GM19324 (cell line): ENCODE measurements around the gene PANX1.
"Not testable (repeated sequence)": the region's sequence is repeated elsewhere in the genome, so short reads cannot be mapped to it uniquely, and the experiment has no call there.

Experiments used
- ATAC-seq: cut with Tn5 transposase; IDR thresholded peaks from one replicate; pipeline ENCODE4 v1.9.1; 2021; ENCODE audit warnings: mild to moderate bottlenecking, moderate library complexity; ENCODE audit not compliant: unreplicated experiment, low FRiP score

PANX1 gene

DNA sequence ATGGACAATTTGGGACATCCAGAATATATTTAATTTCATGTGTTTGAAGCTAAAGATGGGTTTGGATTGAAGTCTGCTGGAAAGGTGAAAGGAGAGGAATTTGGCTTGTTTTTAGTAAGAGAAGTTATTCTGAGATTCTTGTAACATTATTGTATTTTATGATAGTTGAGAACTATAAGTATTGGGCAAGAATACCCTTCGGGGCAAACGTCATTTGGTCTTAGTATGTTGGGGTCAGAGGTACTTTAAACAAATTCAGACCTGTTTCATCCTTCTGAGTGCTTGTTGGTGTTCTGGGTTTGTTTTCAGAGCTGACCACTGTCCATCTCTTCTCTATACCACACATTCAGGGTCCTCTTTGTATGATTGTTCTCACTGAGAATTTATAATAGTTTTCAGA, 19.5 kb downstream of the PANX1 start:
- no peak for ATAC-seq

DNA sequence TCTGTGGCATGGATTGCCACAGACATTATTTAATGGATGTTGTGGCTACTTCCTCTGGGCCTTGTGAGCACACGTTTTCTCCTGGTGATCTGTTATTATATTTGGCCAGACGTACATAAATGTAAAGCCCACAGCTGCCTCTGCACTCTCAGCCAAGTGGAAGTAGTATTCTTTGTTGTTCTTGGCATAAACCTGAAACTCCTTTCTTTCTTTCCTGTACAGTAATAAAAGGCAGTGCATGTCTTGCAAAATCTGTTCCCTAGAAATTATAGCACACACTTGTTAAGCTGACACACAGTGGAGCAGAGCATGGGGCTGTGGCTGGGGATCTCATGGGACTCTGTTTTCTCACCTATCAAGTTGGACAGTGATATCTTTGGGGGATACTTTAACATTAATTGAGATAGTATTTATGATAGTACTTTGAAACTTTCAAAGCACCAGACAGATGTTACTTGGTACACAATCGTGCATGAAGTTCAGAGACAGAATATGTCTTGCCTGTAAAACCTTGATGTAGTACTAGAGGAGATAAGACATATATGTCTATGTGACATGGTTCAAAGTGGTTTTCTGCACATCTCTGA, 20.9 kb downstream of the PANX1 start:
- ATAC-seq: no peak

DNA sequence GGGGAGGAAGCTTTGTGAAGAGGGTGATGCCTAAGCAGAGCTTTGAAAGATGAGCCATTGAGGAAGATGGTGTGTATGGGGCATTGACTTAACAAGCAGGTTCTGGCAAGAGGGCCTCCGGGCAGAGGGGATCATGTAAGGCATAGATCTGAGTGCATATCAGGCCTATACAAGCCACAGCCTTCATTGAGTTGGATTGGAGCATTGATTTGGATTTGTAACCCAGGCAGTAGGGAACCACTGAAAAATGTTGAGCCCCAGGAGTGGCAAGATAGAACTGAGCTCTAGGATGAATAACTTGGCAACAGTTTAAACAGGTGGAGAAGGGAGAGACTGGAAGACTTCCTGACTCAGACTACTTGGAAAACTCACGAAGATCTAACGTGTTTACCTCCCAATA, 21.4 kb downstream of the PANX1 start:
- no peak for ATAC-seq

DNA sequence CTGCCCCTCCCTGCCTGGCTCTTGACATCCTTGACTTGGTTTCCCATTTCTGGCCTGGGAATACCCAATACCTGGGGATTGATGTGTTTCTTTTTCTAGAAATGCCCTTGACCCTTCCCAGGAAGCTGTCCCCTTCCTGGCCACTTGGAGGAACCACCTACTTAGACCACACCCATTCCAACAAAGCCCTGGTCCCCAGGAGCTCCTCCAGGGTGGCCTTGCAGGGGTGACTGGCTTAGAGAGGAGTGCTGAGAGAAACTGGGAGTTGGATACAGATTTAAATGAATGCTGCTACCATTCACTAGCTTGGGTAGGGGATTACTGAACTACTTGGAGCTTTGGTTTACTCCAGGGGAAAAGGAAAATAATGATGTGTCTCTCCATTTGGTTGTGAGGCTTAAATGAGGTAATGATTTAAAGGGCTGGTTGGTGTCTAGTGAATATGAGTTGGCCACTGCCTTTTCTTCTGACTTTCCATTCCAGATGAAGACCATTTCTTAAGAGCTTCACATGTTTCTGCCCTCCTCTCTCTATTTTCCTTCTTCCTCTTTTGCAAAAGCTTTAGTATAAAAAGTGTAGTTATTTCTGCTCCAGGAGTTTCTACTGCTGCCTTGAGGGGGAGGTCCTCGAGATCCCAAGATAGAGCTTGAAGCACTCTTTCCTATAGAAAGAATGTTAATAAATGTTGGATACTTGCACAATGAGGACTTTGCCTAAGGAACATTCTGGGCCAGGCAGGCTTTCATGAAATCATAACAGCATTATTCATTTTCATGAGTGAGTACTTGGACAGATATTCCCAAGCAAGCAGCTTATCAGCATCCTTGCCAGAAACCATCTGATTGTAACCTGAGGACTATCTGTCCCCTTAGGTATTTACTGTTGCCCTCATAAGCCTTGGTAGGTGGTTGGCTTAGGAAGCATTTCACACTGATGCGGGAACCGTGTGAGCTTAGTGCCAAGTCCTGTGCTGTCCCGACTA, 22.4 kb downstream of the PANX1 start:
- no peak for ATAC-seq

DNA sequence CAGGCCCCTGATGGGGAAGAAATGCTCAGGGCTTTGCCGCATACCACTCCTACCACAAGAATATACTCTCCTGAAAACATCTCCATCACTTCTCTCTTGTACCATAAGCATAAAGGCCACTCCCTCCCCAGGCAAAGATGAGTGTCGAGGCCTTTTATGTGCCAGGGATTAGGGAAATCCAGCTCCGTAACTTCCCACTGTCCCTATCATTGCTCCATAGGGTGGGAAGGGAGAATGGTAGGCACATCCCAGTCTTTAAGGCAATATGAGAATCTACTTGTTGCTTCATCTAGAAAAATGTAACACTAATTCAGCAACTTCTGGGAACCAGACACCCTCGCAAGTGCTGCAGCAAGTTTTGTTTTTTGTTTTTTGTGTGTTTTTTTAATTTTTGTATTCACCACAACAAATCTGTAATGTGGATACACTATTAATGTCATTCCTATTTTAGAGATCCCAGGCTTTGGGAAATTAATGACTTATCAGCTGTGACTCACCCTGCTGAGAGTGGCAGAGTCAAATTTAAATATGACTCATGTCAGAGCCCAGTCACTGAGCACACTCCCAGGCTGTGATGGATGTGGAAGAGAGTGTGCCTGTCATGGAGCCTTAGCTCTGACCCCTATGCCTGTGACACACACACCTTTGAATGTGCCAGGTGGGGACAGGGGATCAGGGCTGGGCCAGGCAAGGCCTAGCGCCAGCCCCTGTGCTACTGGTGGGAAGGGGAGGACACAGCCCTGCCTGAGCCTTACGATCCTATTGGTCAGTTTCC, 23.4 kb downstream of the PANX1 start:
- ATAC-seq: no peak

DNA sequence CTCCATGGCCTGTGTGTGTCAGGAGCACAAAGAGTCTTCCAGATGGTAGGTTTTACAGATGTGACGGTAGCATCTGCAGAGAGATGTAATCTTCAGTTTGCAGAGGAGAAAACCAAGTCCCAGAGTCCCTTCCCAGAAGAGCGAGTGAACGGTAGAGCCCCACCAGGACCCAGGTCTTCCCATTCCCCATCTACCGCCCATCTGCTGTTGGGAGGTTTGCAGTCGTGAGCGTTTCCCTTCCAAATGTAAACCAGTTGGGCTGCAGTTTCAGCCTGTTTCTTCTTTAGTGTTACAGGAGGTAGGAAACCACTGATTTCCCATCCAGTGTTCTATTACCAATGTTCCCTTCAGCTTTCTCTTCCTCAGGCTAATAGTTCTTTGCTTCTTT, 24.0 kb downstream of the PANX1 start:
- ATAC-seq: no peak

DNA sequence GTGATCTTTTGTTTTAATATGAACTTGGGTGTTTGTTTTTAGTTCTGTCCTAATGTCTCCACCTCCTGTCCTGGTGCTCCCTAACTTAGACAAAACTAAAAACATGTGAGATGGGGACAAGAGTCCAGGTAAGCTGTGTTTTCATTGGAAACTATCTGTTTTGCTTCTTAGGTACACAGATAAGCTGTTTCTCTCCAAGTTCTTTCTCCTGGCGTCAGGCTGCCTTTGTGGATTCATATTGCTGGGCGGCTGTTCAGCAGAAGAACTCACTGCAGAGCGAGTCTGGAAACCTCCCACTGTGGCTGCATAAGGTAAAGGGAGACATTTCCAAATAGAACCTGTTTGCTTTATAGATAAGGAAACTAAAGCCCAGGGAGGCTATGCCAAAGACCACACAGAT, 24.7 kb downstream of the PANX1 start:
- no peak for ATAC-seq

DNA sequence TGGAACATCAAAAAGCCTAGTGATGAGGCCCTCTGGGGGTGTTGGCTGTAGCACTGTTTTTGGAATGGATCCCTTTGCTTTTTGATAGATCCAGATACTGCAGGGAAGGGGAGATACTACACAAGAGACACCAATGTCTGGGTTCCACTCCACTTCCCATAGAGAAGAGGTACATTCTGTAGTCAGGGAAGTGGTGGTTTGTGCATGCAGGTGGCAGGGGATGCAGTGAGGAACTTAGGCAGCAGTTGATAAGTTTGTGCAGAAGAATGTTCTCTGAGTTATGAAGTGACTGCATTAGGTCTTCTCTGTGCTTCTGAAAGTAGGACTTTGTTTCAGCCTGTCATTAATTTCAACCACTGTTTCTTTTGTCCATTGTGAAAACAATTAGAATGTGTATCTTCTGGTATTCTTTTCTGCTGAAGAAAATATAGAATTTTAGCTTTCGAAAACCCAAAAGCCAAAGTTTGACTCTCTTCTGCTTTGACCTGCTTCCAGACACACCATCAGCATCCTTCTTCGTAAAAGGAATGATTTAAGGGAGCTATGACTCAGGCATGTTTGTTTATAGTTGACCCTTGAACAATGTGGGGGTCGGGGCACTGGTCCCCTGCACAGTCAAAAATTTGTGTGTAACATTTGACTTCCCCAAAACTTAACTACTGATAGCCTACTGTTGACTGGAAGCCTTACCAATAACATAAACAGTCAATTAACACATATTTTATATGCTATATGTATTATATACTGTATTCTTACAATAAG, 25.6 kb downstream of the PANX1 start:
- ATAC-seq: no peak

DNA sequence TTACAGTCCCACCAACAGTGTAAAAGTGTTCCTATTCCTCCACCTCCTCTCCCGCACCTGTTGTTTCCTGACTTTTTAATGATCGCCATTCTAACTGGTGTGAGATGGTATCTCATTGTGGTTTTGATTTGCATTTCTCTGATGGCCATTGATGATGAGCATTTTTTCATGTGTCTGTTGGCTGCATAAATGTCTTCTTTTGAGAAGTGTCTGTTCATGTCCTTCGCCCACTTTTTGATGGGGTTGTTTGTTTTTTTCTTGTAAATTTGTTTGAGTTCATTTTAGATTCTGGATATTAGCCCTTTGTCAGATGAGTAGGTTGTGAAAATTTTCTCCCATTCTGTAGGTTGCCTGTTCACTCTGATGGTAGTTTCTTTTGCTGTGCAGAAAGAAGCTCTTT, 28.7 kb downstream of the PANX1 start:
- ATAC-seq: not testable (repeated sequence)

DNA sequence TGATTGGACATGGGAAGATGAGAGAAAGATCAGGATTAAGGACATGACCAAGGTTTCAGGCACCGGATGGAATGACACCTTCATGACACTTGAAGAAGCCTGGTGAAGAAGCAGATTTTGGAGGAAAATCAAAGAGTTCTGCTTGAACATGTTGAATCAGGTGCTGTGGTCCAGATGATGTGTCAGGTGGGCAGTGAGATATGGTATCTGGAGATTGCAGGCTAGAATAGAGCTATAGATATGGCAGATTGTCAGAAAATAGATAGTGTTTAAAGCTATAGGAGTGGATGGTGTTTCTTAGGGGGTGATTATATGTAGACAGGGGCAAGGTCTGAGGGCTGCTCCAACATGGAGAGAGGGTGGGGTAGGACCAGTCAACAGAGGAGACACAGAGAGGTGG, 40.2 kb downstream of the PANX1 start:
- ATAC-seq: no peak

DNA sequence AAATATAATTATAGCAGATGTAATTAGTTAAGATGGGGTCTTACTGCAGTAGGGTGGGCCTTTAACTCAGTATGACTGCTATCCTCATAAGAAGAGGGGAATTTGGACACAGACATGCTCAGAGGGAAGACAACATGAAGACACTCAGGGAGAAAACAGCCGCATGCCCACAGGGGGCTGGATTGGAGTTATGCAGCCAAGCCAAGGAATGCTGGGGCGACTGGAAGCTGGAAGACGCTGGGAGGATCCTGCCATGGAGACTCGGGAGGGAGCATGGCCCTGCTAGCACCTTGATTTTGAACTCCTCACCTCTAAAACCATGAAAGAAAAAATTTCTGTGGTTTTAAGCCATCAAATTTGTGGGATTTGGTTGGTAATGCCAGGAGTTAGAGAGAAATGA, 40.9 kb downstream of the PANX1 start:
- no peak for ATAC-seq

DNA sequence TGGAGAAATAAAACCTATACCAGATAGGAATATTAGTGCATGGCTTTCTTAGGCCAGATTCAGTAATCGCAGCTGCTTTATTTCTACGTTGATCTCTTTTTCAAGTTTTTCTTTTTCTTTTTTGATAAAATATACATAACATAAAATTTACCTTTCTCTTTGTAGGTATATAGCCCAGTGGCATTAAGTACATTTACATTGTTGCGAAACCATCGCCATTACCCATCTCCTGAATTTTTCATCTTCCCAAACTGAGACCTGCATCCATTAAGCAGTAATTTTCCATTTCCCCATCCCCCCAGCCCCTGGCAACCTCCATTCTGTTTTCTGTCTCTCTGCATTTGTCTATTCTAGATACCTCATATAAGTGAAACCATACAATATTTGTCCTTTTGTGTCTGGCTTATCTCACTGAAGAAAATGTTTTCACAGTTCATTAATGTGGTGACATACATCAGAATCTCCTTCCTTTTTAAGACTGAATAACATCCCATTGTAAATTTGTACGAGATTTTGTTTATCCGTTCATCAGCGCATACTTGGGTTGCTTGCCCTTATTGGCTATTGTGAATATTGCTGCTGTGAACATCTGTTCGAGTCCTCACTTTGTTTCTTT, 41.4 kb downstream of the PANX1 start:
- no peak for ATAC-seq

DNA sequence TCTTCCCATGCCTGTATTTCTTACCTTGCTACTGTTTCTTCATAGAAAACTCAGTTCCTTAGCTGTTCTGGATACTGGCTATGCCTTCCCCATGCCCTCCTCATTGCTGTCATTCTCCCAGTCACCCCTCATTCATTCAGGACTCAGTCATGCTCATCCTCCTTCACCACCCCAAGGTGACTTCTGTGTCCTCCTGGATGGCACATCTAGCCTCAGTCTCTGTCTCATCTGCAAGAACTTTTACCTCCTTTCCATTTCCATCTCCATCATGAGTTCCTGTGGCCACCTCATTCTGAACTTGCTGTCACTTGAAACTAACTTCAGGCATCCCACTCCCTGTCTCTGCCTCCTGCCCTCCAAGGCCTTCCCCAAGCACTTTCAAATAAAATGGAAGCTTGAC, 42.3 kb downstream of the PANX1 start:
- ATAC-seq: no peak

DNA sequence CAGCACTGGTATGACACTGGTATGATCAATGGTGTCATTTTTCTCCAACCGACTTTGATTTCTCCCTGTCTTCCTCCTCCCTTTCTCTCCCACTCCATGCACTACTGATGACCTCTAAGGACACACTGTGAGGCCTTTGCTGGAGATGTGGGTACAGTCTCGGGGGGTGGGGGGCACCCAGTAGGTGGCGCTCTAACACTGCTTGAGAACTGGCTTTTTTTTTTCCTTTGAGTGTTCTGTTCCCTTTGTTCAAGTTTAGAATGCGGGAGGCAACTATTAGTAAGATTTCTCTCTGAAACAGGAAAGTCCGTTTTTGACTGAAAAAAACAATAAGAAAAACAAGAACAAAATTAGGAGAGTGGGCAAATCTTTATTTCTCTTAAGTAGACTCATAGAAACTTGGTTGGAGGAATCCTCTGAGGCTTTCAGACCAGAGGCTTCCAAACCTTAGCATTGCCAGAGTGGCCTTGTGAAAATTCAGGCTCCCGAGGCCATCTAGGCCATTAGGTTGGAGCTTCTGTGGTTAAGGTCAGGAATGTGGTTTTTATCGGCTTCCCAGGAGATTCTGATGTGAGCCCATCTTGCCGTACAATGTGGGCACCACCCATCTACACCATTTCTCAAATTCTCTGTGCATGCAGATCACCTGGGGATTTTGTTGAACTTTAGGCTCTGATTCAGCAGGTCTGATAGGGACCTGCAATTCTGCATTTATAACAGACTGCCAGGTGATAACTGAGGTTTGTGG, 43.2 kb downstream of the PANX1 start:
- ATAC-seq: no peak

DNA sequence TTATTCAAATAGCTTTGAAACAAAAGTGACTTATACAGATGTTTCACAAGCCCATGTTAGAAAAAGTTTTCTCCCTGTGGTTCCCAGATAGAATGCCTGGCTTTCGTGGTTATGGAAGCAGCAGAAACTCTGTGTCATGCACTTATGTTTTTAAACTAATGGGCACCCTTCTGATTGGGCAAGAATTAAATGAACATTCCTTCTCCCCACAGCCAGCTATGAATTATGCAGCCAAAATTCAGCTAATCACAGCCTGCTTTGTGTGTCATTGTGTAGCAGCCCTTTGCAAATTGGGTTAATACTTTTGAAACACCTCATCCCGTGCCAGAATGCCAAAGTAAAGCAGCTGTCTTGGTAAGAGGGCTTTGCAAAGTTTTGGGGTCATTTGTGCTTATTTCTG, 46.9 kb downstream of the PANX1 start:
- no peak for ATAC-seq

DNA sequence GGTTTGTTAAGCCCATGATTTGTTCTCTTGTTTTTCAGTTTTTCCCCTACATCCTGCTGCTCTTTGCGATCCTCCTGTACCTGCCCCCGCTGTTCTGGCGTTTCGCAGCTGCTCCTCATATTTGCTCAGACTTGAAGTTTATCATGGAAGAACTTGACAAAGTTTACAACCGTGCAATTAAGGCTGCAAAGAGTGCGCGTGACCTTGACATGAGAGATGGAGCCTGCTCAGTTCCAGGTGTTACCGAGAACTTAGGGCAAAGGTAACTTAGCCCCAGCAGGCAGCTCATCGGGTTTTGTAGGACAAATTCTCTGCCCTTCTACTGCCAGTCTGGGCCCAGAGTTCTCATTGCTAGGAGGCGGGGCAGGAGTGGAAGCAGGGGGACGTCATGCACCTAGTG, 49.7 kb downstream of the PANX1 start:
- no peak for ATAC-seq

DNA sequence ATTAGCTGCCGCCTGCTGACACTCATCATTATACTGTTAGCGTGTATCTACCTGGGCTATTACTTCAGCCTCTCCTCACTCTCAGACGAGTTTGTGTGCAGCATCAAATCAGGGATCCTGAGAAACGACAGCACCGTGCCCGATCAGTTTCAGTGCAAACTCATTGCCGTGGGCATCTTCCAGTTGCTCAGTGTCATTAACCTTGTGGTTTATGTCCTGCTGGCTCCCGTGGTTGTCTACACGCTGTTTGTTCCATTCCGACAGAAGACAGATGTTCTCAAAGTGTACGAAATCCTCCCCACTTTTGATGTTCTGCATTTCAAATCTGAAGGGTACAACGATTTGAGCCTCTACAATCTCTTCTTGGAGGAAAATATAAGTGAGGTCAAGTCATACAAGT, 51.1 kb downstream of the PANX1 start:
- ATAC-seq: no peak

DNA sequence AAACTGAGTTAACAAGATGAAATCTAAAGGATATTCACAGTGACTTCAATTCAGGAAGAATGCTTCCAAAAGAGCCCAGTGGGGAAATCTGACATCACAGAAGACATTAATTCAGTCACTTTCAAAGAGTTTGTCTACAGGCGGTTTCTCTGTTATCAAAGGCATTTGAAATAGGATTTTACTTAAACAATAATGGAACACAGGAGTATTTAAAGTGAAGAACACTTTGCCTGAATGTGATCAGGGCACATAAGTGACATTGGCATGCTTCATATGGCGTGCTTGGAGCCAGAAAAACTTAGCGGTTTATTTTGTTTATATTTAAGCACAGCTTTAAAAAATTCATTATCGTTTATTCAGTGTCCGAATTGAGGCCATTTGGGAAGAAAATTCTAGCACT, 52.9 kb downstream of the PANX1 start:
- no peak for ATAC-seq

DNA sequence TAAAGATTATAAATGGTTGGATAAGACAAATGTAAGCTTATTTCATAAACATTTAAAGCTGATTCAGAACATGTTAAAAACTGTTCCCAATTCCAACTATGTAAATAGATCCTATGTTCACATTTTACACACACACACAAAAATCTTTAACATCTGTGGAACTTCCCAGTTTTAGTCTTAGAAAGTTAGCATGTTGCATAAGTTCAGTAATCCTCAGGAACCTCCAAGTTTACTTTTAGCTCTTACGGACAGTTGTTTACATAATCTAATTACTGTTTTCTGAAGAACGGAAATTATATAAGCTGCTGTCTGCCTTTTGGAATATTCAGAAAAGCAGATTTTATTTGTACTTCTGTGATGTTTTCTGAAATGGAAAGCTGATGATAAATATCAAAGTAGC, 53.3 kb downstream of the PANX1 start:
- ATAC-seq: no peak
